KG1 (cell line): ENCODE measurements around the gene LGALS14.
"Not testable (repeated sequence)": the region's sequence is repeated elsewhere in the genome, so short reads cannot be mapped to it uniquely, and the experiment has no call there.

ENCODE experiments used
- DNase-seq: peaks from one replicate; lab custom pipeline; 2025; lab: John Stamatoyannopoulos, UW

LGALS14 gene

DNA sequence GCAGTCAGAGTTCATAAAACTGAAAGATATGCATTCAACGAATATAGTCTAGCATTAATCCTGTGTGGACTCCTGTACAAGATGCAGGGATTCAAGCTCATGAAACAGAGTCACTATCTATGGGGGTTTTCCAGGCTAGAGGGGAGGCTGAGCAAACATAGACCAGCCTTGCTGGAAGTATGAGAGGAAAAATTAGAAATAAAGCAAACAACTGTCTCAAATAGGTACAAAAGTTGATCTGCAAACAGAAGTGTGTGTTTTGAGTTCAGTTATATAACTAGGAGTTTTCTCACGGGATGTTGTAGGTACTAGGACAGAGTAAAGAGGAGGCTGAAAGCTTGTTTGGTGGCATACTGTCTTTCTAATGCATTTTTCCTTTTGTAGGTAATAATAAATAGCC is 8.5 kb upstream of the LGALS14 start:
- DNase-seq, result no peak

- no peak for DNase-seq
Observed at GRCh38 chr19:39696387-39696786, 7.9 kb upstream of the LGALS14 start.

- no peak for DNase-seq
Observed at GRCh38 chr19:39698535-39698934, 5.7 kb upstream of the LGALS14 start.

DNA sequence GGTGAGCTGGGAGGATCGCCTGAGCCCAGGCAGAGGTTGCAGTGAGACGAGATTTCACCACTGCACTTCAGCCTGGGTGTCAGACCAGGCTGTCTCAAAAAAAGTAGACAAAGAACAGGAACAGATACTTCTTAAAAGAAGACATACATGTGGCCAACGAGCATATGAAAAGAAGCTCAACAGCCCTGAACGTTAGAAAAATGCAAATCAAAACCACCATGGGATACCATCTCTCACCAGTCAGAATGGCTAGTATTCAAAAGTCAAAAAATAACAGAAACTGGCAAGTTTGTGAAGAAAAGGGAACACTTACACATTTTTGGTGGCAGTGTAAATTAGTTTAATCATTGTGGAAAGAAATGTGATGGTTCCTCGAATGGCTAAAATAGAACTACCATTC is 3.0 kb upstream of the LGALS14 start:
- no peak for DNase-seq

DNA sequence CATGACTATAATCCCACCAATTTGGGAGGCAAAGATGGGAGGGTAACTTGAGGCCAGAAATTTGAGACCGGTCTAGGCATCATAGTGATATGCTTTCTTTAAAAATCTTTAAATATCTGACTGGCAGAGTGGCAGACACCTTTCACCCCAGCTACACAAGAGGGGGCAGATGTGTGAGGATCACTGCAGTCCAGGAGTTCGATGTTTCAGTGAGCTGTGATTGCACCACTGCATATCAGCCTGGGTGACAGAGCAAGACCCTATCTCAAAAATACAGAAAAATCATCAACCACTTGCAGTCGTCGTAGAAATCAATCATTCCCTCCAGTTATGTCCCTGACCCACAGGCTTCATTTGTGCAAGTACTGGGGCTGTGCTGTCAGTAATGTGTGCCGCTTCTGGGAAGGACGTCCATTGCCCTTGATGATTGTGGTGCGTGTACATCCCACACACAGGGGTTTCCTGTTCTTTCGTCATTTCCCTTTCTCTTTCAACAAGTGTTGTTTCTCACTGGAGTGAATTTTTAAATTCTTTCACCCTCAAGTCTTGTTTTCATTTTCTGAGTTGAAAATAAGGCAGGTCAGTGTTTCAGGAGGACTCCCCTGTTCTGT is 1.4 kb downstream of the LGALS14 start:
- no peak for DNase-seq

DNA sequence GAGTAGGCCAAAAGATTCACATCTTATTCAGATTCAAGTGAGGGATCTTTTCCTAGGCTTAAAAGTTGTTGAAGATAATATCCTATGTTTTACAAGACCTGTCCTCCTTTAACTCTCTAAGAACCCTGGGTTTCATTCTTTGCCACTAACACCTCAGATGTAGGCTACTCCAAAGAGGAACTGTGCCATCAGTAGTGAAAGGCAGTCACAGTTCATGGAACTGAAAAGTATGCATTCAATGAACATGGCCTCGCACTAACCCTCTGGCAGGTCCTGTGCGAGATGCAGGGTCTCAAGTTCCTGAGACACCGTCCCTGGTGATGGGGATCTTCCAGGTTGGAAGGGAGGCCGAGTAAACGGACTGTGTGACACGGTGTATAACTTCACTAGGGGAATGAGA is 4.3 kb downstream of the LGALS14 start:
- no peak for DNase-seq

GRCh38 chr19:39709026-39709872 is 5.0 kb downstream of the LGALS14 start:
- no peak for DNase-seq

DNA sequence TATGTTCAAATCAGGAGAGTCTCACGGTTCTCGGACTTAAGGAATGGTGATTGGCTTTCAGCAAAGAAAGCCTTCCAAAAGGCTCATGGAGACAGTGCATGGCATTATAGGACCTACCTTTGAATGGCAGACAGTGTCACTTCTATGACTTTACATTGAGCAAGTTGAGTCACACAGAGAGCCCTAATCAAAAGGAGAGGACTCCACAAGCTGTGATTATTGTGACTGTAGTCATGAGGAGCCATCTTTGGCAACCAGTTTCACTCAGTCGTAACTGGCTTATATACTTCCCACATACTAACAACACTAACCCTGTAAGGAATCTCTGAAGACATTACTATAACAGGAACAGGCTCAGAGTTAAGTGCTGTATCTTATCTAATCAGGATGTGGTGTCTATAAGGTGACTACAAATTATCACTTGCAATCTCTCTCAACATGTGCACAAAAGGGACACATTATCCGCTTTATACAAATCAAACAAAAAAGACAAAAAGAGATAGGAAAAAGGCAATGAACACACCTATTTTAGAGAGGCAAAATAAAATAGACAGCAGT is 6.1 kb downstream of the LGALS14 start:
- no peak for DNase-seq

- DNase-seq, result not testable (repeated sequence)
Observed at GRCh38 chr19:39720144-39720543, 15.9 kb downstream of the LGALS14 start.

DNA sequence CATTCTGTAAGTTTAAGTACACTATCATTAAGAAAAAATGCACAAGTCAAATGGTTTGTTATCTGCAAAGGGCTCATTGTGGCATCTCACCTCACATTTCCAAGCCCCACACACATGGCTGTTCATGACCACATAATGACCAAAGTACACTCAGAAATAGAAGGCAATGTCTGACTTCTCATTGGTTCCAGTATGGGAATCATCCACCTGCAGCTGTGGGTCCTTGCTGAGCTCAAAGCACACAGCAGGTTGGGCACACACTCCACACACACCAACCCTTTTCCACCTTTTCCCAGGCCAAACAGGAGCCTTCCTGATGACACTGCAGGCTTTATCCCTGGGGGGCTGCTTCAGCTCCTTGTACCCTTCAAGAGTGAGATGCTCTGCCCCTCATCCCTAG is 21.7 kb downstream of the LGALS14 start:
- DNase-seq, result no peak

DNA sequence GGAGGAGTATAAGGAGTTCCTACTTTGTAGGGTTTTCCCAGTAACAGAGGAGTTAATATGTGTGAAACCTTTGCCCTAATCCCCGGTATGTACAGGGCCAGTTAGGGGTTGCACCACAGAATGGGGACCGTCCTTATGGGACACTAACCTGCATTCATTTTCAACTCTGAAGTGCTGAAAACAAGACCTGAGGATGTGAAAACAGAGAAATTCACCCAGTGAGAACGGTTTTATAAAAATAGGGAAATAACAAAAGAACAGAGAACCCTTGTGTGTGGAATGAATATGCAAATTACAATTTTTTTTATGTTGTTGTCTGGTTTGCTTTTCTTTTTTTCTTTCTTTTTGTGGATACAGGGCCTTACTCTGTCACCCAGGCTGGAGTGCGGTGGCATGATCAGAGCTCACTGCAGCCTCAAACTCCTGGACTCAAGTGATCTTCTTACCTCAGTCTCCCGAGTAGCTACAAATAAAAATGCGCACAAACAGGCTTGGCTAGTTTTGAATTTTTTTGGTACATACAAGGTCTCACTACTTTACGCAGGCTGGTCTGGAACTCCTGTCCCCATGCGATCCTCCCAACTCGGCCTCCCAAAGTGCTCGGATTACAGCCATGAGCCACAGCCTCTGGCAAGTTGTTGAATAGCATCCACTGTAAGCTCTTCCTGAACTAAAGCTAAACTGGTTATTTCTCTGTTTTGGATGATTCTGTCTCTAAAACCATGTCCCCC is 23.0 kb downstream of the LGALS14 start:
- no peak for DNase-seq

DNA sequence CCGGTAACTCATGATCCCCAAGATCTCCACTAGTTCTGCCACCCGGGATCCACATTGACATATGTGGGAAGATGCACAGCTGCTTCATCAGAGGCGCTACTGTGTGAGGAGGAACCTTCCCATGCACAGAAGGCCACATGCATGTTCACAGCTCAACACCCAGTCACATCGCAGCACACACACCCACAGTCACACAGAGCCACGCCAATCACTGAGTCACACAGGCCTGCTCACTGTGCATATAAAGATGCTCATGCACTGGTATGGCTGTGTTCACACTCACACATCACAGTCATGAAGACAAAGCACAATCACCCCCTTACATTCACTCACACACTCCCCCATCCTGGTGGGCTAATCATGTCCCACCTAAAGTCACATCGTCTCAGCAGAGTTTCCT is 23.8 kb downstream of the LGALS14 start:
- DNase-seq, result no peak

DNA sequence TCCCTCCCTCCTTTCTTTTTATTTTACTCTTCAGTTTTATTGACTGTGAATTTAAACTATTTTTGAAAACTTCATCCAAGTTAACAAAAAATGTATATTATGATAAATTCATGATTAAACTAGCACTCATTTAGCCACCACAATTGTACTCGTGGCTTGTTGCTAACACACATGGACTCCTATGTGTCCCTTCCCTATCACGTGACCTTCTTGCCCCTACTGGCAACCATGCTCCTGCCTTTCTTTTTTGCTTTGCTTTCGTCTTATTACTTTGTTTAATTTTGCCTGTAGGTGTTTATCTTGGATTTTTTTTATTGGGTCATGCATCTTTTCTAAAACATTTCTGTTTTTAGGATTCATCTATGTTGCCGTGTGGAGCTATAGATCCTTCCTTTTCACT is 25.3 kb downstream of the LGALS14 start:
- DNase-seq, result no peak

DNA sequence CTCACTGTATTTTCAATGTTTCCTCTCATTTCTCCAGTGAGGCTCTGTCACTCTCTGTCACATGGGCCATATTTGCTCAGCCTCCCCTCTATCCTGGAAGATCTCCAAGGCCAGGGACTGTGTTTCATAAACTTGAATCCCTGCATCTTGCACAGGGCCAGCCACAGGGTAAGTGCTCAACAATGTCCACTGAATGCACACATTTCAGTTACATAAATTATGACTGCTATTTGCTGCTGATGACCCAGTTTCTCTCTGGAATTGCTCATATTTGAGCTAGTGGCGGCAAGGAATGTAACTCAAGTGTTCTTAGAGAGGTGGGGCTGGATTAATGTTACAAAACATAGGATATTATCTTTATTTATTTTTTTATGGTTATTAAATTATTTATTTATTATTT is 27.4 kb downstream of the LGALS14 start:
- DNase-seq, result no peak

- DNase-seq, result no peak
Observed at GRCh38 chr19:39733841-39734240, 29.6 kb downstream of the LGALS14 start.

- DNase-seq, result no peak
Observed at GRCh38 chr19:39735688-39736087, 31.4 kb downstream of the LGALS14 start.

- DNase-seq, result no peak
Observed at GRCh38 chr19:39736088-39736487, 31.8 kb downstream of the LGALS14 start.

DNA sequence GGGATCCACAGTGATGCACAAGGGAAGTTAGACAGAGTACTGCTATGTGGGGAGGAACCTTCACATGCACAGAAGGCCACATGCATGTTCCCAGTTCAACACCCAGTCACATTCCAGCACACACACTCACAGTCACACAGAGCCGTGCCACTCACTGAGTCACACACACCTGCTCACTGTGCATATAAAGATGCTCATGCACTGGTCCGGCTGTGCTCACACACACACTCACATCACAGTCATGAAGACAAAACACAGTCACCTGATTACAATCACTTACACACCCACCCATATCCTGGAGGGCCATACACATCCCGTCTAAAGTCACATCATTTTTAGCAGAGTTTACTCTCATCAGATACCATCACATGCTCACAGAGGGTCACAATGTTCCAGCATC is 33.1 kb downstream of the LGALS14 start:
- no peak for DNase-seq

DNA sequence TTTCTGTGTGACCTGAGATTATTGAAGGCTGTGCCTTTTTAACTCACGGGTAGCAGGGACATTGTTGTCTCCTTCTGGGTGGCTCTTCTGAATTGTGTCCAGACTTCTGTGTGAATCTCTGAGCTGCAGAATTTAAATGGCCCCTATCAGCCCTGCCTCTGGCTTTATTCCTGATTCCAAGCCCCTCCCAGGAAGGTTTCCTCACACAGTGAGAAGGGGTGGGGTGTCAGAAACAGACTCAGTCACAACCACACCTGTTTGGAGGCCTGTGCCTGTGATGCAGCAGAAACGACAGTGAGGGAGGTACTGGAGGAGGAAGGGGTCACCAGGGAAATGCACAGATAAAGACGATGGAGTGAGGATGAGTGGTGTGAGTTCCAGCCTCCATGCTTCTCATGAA is 33.6 kb downstream of the LGALS14 start, which contains the start of gene CLC:
Gene CLC, minus strand, starts transcription at position 139 of the 400 bp plus-strand sequence. Its CDS starts 77 bp downstream, at position 62.
- no peak for DNase-seq

DNA sequence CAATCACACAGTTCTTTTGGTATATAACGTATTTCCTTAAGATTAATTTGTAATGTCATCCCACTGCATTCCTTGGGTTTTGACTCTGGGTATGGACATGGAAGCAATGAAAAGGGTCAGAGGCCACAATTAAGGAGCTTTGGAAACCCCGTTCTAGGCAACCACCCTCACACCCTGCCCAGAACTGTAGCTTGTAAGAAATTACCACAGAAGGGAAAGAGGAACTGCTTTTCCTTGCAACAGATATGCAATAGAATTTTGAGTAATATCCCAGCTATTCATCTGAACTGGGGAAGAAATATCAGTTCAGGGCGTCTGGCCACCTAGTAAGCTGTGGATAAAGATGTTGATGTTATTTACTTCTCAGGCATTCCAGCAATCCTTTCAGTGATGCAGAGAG is 34.5 kb downstream of the LGALS14 start:
- DNase-seq, result no peak

DNA sequence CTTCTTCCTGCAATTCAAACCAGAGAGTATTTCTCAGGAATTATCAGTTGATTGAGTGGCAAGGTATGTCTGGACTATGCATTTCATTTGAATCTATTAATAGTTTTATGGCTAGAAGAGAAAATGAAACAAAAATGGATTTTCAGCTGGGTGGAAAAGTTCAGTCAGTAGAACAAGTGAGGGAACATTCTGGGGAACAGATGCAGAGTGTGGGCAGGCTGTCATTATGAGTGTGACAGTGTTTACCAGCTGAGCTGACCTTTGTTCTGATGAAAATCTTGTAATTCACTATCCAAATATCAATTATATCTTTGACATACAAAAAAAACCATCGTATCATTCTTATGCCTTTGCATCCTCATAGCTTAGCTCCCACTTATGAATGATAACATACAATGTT is 36.1 kb downstream of the LGALS14 start:
- no peak for DNase-seq

- DNase-seq, result no peak
Observed at GRCh38 chr19:39745643-39746042, 41.4 kb downstream of the LGALS14 start.
